HG02763 (cell line): ENCODE results near the gene FBXO8.
A peak's percentile ranks its signal among the peaks of the same experiment; 100 is the strongest.

Source experiments
- ATAC-seq: cut with Tn5 transposase; IDR thresholded peaks from one replicate; pipeline ENCODE4 v1.9.1; 2021; ENCODE audit warnings: mild to moderate bottlenecking, moderate library complexity; ENCODE audit not compliant: unreplicated experiment

Gene FBXO8

DNA sequence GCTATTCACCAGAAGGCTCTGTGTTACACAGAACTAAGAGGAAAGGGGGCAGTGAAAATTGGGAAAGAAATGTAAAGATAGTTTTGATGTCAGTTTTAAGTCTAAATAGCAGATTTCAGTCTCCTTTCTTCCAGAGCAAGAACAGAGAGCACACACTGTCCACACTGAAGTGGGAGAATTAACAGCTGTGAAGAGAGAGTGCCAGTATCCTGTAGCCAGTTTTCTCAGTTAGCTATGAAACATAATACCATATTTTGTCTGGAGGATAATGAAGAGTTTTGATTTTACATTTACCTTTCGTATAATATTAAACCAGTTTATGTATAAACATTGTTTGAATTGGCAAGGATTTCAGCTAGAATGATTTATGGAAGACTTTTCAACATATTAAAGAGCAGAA, 35.1 kb downstream of the FBXO8 start:
- ATAC-seq: no peak

DNA sequence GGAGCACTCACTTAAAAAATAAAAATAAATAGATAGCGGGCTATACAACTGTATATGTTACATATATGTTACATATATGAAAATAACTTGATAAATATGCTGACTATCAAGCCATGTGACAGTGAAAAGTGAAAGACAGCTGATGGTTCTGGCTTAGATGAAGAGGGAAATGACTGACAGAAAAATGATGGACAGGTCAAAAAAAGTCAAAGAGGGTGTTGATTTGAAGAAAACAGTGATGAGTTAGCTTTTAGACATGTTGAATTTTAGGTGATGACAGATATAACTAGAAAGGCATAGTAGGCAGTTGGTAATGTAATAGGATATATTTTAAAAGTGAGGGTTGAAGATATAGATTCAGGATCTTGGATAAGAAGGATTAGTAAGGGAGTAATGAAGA, 37.8 kb downstream of the FBXO8 start:
- no peak for ATAC-seq

DNA sequence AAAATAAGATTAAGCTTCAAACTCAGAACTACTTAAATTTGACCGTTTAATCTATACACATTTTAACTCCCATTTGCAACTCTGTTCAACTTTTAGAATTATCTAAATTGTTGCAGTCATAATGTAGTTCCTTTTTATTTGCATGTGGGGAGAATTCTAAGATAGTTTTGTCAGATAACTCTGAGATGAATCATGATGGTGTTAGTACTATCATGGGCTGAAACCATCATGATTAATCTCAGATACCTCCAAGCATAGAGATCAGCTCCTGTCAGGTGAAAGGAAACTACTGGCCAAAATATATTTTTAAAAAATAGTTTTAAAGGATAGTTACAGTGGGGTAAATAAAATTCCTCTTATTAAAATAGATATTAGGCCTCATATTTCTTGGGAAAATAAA, 39.0 kb downstream of the FBXO8 start:
- ATAC-seq: no peak

DNA sequence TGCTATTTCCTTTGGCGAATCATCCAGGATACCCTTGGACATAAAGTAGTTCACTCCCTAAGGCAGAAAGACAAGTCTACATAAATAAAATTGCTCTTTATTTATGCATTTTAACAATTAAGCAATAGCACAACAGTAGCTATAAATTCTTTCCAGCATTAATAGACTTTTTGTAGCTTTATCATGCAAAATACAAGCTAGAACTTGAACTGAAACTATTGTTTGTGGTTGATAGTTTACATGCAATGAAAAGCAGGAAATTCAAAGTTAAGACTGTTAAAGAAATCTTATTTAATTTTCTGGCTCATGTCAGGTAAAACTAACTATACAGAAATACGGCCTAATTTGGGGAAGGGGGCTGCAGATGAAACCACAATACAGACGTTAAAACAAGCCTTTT, 42.3 kb downstream of the FBXO8 start:
- ATAC-seq: no peak

DNA sequence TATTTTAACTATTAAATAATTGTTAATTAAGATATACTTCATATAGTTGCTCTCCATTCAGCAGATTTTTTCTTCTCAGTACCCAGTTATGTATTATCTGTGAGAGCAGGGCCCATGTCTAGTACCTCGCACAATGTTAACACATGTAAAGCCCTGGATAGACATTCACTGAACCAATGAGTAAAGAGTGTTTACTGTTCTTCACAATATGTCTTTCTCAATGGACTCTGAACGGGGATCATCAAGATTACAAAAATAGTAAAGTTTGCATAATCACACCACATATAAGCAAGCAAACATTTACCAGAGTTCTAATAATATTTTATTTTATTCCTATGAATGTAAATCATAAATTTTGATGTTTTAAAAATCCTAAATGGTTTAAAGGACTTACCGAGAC, 47.1 kb downstream of the FBXO8 start:
- no peak for ATAC-seq

DNA sequence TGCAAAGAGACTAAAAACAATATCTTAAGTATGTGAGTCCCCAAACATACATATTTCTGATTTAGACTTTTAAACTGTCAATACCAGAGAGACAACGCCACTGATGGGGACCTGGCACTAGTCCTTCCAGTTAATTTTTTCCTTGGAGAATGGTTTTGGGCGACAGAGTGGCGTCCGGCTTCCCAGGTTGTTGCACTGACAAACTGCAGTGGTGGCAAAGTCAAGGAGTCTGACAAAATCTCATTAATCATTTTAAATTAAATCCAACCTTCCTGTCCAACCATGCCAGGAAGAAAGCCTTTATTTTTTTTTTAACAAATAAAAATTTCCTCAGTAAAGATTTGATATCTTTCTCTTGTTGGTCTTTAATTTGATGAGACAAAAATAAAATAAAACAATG, 52.8 kb downstream of the FBXO8 start:
- ATAC-seq: no peak

DNA sequence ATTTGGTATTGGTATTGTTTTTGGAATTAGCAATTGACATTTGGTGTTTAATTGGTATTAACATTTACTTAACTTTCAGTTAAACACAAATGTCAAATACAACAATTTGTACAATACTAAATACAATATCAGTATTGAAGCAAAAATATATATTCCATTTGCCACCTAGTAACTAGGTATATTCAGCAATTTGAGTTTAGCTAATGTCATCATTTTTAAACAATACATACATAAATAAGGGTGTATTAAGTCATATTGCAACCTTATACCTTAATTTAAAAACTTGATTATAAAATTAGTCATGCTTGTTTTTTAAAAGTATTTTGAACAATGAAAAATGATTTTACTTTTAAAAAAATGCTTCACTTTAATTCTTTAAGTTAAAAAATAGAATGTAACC, 53.3 kb downstream of the FBXO8 start:
- ATAC-seq: no peak

DNA sequence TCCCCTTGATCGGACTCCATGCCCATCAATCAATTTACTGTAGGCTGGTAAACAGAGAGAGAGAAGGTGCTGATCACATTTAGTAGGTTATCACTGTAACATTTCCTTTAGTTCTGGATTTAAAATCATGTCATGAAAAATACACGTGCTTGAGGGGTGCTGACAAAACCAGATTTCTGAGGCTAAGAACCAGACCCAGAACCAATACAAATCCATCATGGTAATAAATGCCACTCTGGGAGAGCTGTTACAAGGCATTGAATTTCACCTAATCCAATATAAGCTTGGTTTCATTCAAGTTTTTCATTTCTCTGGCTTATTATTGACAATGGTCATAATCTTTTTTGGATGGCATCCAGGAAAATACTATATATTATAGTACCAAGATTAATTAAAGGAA, 54.5 kb downstream of the FBXO8 start:
- ATAC-seq: no peak

DNA sequence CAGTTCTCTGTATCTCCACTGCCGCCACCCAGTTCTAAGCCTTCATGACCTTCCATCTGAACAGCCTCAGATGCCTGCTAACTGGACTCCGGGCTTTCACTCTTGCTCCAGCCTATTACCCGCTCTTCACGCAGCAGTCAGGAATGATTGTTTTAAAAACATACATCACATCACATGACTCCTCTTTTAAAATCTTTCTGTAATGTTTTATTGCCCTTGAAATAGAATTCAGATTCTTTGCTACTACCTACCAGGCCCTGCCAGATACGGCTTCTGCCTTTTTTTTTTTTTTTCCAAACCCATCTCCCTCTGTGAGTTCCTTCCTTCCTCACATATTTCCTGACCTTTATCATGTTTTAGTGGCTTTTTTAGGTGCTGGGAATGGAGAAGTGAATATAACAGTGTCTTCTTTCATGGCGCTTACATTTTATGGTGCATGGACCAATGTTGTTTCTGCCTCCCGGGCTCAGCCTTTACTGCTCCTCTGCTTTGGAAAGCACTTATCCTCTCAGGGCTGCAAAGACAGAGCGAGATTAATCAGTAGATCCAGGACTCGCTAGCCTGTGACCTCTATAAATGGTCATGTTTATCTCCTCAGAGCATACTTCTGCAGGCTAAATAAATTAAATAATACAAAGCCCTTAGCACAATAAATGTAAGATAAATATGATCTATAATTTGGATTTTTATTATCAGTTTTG, 58.0 kb downstream of the FBXO8 start:
- ATAC-seq: no peak

DNA sequence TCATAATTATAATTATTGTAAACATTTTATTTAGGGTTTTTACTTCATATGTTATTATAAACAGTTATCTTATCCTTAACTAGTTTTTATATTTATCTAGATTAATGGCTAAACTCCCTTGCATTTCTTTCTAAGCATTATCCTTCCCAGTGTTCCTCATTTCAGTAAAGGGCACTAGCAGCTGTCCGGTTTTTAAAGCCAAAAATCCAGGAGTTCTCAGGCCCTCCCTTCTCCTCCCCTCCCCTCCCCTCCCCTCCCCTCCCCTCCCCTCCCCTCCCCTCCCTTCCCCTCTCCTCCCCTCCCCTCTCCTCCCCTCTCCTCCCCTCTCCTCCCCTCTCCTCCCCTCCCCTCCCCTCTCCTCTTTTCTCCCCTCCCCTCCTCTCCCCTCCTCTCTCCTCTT, 58.9 kb downstream of the FBXO8 start:
- ATAC-seq: no peak

DNA sequence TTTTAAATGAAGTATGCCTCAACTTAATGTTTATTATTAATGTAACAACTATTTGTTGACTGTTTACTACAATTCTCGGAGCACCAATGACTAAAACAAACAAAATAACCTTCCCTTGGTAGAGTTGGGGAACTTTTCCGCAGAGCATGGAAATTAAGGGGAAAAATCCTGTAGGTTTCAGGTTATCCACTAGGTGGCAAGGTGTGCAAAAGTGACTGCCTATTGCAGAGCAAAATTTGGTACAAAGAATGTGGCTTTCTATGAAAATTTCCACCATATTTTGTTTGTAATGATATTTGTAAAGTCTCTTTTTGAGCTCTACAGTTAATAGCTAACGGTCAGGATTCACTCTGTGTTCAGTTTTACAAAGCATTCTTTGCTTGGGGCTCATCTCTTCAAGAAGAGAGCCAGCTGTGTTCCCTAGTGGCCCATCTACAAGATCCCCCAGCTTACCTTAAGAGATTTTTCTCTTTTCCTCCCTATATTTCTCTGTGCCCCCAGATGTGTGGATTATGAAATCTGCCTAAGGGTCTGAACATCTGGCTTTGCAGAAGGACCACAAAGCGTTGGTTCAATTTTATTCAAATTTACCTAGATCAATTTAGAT, 61.1 kb downstream of the FBXO8 start:
- ATAC-seq: peak; percentile 49

DNA sequence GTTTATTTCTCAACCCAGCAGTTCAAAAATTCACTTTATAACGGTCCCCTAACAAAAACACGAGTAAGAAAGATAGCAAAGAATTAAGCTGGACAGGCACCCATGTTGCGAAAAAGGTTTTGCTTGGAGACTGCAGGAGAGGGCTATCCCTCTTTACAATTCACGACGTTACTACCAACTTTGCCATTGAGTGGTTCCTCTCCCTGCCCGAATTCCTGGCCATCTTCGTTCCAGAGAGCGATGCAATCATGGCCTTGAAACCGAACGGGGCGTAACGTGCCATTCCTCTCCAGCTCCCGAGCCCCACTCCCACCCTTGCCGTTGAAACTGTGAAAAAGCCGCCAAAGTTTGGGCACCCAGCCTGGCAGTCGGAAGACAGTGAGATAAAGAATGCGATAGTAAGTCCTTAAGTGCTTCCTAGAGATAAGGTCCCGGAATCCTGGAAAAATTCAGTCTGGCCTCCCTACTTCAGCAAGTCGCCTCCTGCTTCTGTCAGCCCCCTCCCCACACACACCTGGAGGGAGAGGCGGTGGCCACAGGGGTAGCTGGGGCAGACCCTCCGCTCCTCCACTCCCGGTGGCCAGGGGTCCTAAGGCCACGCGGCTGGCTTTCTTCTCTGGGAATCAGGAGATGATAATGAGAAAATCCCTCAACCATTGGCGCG, 65.2 kb downstream of the FBXO8 start:
- no peak for ATAC-seq

DNA sequence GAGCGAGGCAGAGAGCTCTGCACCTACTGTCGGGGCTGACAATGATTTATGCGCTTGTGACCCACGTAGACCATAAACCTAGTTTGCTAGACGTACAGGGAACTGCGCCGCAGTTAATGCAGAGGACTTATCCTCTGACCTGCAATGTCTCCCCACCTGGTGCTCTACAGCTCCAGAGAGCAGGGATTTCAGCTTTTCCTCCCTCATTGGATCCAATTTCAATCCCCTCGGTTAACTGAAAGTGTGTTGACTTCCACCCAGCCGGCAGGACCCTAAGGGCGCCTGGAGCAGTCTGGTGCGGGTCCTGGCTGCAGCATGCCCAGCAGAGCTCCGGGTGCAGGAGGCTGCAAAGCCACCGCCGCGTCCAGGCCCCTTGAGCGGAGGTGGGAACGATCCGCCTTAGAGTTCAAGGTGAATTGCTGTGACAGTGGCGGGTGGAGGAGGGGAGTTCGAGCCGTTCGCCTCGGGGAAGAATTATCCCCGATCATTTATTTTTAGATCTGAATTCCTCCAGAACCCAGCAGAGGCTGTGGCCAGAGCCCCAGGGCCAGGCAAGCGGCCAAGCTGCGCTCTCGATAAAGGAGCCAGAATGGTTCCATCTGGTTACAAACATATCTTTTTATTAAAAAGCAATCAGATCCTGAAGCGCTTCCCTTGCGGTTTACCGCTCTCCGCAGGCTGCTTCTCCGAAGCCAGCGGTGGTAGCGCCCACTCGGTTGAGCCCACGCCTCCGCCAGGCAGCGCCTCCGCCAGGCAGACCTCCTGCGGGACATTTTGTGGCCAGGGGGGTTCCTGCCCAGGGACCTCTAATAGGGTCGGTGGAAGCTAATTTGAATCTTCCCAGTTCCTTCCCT, 66.0 kb downstream of the FBXO8 start:
- ATAC-seq: no peak

DNA sequence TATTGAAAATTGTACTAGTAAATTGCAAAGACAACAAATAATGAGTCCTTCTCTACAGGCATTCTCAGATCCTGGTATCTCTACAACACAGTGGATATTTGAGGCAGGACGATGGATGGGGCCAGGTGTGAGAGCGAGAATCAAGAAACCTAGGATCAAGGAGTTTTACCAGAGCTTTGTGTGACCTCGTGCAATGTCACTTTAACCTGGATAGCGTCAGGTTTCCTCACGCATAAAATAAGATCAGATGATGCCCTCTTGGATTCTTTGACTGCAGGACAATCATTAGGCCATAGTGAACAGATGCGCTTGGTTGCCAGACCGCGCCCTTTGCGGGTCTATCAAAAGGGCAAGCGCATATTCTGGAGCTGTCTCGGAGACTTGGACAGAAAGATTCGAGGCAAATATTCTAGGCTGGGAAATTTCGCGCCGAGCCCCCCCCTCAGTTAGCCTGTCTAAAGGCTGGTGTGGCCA, 66.6 kb downstream of the FBXO8 start:
- no peak for ATAC-seq

DNA sequence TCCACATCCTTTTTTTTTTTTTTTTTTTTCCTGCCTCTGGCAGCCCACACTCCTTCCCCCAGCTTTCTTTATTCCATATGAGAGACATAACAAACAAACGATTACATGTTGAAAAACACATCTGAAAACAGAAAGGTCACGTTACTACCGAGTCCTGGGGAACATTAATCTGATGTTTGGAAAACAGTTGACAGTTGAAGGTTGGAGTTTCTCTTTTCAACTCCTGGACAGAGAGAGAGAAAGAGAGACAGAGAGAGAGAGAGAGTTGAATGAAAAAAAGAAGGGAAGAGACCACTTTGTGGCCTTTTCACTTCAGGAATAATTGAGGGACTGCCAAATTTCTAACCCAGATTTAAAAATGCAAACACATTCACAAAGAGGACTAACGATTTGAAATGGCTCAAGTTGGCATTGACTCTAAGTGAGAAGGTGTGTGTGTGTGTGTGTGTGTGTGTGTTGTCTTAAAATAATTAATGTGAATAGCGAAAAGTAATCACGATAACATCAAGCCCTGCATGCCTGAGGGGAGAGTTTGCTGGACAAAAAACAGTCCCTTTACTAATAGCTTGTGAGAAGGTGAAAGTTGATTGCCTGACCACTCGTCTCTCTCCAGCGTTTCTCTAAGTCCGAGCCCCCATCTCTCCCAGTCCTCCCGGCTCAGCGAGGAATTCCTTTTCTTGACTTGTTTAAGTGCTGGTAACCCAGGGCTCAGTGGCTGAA, 67.3 kb downstream of the FBXO8 start:
- ATAC-seq: no peak

DNA sequence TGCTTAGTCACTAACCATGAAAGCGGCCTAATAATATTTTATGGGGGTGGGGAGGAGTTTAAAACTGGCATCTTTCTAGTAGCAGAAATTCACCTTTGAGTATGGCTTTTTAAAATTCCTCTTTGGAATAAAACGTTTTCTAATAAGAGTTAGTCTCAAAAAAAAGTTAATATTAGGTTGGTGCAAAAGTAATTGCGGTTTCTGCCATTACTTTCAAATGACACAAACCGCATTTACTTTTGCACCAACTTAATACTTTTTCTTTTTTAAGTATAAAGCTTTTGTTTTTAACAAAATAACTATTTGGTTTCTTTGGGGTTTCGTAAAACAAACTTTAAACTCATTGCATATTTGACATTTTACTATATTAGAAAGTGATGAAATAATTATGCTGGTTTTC, 68.4 kb downstream of the FBXO8 start:
- ATAC-seq: no peak

DNA sequence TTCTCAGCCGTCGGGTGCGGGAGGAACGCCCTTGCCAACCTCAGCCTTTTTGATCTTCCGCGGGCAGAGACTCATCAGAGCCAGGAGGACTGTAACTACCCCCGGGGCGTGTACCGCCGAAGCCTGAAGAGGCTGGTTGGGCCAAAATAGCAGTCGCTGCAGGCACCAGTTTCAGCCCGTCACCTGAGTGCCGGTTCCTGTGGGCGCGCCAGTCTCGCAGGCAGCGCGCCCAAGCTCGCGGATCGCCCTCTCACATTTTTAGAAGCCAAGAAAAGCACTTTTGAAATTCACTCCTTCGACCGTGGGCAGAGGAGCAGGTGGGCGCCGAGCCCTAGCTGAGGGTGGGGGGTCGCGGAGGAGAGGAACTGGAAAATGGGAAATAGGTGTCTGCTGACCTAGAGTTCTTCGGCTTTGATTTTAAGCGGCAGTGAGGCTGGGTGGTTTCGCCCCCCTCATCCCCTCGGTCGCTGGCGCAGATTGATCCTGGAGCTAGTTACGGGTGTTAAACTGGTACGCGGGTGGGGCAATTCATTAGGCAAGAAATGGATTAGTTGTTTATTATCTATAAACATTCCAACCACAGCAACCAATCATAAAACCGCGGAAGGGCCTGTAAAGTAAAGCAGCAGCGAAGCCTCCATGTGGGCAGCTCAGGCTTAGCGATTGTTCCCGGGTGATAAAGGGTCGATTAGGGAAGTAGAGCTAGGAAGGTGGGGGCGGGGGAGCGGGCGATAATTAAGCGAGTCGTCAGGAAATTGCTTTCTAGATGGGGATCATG, 69.2 kb downstream of the FBXO8 start:
- ATAC-seq: no peak

DNA sequence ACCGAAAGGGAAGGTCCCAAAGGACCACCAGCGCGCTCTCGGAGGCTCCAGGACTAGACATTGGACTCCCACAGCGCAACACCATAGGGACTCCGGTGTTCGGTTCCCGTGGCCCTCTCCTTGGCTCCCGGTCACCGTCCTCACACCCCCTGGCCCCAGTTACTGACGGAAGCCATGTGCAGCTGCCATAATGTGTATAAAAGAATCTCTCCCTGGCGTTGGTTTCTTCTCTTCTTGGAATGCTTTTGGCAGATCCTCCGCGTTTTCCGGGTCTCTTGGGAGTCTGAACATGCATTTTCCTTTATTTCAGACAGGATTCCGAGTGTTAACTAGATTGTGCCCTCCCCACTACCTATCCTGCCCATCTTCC, 69.8 kb downstream of the FBXO8 start:
- no peak for ATAC-seq

DNA sequence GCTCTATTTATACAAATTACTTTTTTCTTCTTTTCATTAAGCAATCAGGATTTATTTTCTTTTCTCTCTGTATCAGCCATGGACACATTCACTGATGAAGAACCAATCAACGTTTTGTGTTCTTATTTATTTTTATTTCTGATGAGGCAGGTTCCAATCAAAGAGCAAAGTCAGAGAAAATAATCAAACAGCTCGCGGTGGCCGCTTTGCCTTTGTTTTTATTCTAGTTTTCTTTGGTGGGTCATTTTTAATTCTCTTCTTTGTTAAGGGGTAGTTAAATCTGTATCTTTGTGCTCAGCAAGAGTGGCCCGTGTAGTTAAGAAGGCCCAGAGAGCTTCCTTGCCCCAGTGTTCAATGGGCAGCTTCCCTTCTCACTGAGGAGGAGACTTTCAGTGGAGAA, 71.4 kb downstream of the FBXO8 start:
- ATAC-seq: no peak

DNA sequence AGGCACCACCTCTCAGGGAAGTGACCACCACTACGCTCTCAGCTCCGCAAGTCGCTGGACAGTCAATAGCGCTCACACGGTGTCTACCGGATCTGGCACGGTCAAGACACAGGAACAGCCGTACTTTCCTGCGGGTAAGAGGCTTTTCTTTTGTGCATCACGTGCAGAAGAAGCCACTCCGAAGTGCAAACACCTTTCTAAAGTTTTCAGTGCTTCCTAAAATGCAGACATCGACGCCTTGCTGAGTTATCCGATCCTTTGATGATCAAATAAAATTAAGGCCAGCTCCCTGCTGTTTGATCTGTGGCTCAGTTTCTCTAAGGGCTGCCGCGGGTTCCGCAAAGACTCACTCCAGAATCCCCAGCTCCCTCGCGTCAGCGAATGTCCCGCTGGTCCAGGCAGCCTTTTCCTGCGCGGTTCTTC, 71.8 kb downstream of the FBXO8 start:
- no peak for ATAC-seq
